Endothelial cell of umbilical vein (primary cell): ENCODE data around the gene PIK3R1. TPM values are rescaled to one million over a fixed set of nuclear protein-coding genes. Genes with fewer than 3 reads are reported as not detected.

Experiments
- BruUV-seq: library from RNA; stranded (reverse); fragments of 400-500 nt; replicated peaks from 2 replicates; lab custom pipeline; 2021; lab: Mats Ljungman, UMichigan
- CTCF ChIA-PET: fragments of 300-600, 350-600 bp; sonication (Branson Sonifier 250); formaldehyde crosslinking; loops from one replicate; lab custom pipeline; 2021; ENCODE audit warnings: antibody characterized with exemption, inconsistent platforms; lab: Charles Lee
- POLR2A ChIA-PET: fragments of 300-600, 350-600 bp; sonication (Branson Sonifier 250); formaldehyde crosslinking; loops from one replicate; lab custom pipeline; 2021; ENCODE audit warnings: antibody characterized with exemption, inconsistent platforms; lab: Charles Lee
- DNase-seq: peaks from one replicate; pipeline ENCODE4 v3.0.0-alpha.2; 2011; ENCODE audit warnings: low read depth, low spot score
- FAIRE-seq: peaks from 2 replicates; lab custom pipeline; 2011; peaks lifted over from hg19 to GRCh38; lab: Jason Lieb, UNC
- H2AFZ ChIP-seq: 2 replicates; pipeline ENCODE4 v1.6.0; 2012; ENCODE audit warnings: low read depth, low read length, control low read depth, inconsistent platforms
- H3K27ac ChIP-seq: 2 replicates; pipeline ENCODE4 v1.5.1; 2011; ENCODE audit warnings: low read depth, mild to moderate bottlenecking, control low read depth, low read length, moderate library complexity; ENCODE audit not compliant: insufficient read depth
- H3K27me3 ChIP-seq, 2 experiments: 2 replicates each; pipeline versions ENCODE4 v1.6.0 to v1.6.1; 2011; ENCODE audit warnings: low read length in 2 of 2, mixed read lengths in 1 of 2; ENCODE audit not compliant: control insufficient read depth in 2 of 2, insufficient read depth in 2 of 2
- H3K36me3 ChIP-seq, 2 experiments: 2 replicates in 1 of 2; 3 replicates in 1 of 2; pipeline ENCODE4 v1.5.1; 2011; ENCODE audit warnings: low read length in 2 of 2, mild to moderate bottlenecking in 1 of 2, moderate library complexity in 1 of 2; ENCODE audit not compliant: control insufficient read depth in 2 of 2, insufficient read depth in 2 of 2; ENCODE audit errors: extremely low read depth in 1 of 2
- H3K4me1 ChIP-seq: 3 replicates; pipeline ENCODE4 v1.5.1; 2011; ENCODE audit warnings: mild to moderate bottlenecking, low read length; ENCODE audit not compliant: control insufficient read depth, insufficient read depth; ENCODE audit errors: extremely low read depth
- H3K4me2 ChIP-seq: 2 replicates; pipeline ENCODE4 v1.6.1; 2011; ENCODE audit warnings: low read length, control low read depth, mixed read lengths; ENCODE audit not compliant: insufficient read depth
- H3K4me3 ChIP-seq, 3 experiments: fragments of 200-600 bp in 1 of 3; sonication (generic), shearing (Covaris generic) in 1 of 3; replicated peaks in 1 of 3; 2 replicates each; pipeline ENCODE4 v1.5.1; 2011 to 2016; ENCODE audit warnings: control low read depth in 3 of 3, low read length in 3 of 3, mild to moderate bottlenecking in 2 of 3, inconsistent platforms in 1 of 3, low read depth in 1 of 3, moderate library complexity in 1 of 3; ENCODE audit not compliant: insufficient read depth in 1 of 3
- H3K79me2 ChIP-seq: 2 replicates; pipeline ENCODE4 v1.6.0; 2012; ENCODE audit warnings: low read length, inconsistent platforms; ENCODE audit not compliant: control insufficient read depth, insufficient read depth
- H3K9ac ChIP-seq: replicated peaks from 2 replicates; pipeline ENCODE3; 2011; ENCODE audit warnings: low read length, control low read depth; ENCODE audit not compliant: insufficient read depth; ENCODE audit errors: extremely low read depth
- H3K9me1 ChIP-seq: replicated peaks from 3 replicates; pipeline ENCODE4 v1.6.0; 2011; ENCODE audit warnings: mild to moderate bottlenecking, low read length; ENCODE audit not compliant: control insufficient read depth, insufficient read depth; ENCODE audit errors: extremely low read depth
- H3K9me3 ChIP-seq: replicated peaks from 2 replicates; pipeline ENCODE4 v1.5.1; 2012; ENCODE audit warnings: low read length, inconsistent platforms; ENCODE audit not compliant: control insufficient read depth, insufficient read depth
- H4K20me1 ChIP-seq: replicated peaks from 2 replicates; pipeline ENCODE3; 2011; ENCODE audit warnings: mild to moderate bottlenecking, low read length; ENCODE audit not compliant: control insufficient read depth, insufficient read depth; ENCODE audit errors: extremely low read depth
- FOS ChIP-seq: IDR thresholded peaks from 2 replicates; pipeline ENCODE4 v1.6.1; 2011; ENCODE audit warnings: mild to moderate bottlenecking, low read length, moderate library complexity, borderline replicate concordance; ENCODE audit not compliant: insufficient read depth
- GATA2 ChIP-seq: IDR thresholded peaks from 2 replicates; pipeline ENCODE4 v1.7.0; 2011; ENCODE audit warnings: low read depth, mild to moderate bottlenecking, moderate library complexity, mixed read lengths, low read length; ENCODE audit not compliant: insufficient read length, insufficient read depth
- MYC ChIP-seq: IDR thresholded peaks from one replicate; pipeline ENCODE4 v1.6.1; 2011; ENCODE audit warnings: mild to moderate bottlenecking, low read depth, low read length
- POLR2A ChIP-seq: IDR thresholded peaks from 2 replicates; pipeline ENCODE4 v1.6.1; 2012; ENCODE audit warnings: low read depth, mild to moderate bottlenecking, control low read depth, low read length
- dilution Hi-C: fragments of 300-500 bp; cut with MboI; formaldehyde crosslinking; loops from one replicate; pipeline ENCODE4 v1.15.0; 2019; ENCODE audit warnings: low sequenced_read_pairs; ENCODE audit not compliant: extremely low pct_ligation_motif_present
- intact Hi-C: fragments of 100-400 bp; cut with micrococcal nuclease; formaldehyde crosslinking; loops from one replicate; pipeline ENCODE4 v1.10.0; 2022
- polyA plus RNA-seq, 4 experiments: library from polyadenylated mRNA; depleted of rRNA in 3 of 4; stranded (reverse) in 3 of 4; unstranded in 1 of 4; fragments of >200 nt; gene quantifications; 2 replicates each; pipeline versions ENCODE4 v1.2.1 to v1.2.3, GENCODE V29; 2011 to 2012; ENCODE audit warnings: missing spikeins in 1 of 4
- total RNA-seq: library from RNA; stranded (reverse); gene quantifications from 2 replicates; pipeline ENCODE4 v1.2.3, GENCODE V29; 2021
- TF ChIP-seq, protein P1 (sequence below), 2 donors: IDR thresholded peaks; 1 replicate in 1 of 2; 2 replicates in 1 of 2; pipeline ENCODE4 v1.5.1; 2011; ENCODE audit warnings: low read length in 2 of 2, mild to moderate bottlenecking in 2 of 2, moderate library complexity in 2 of 2, control low read depth in 1 of 2, inconsistent platforms in 1 of 2, low read depth in 1 of 2; ENCODE audit not compliant: insufficient read depth in 1 of 2; ENCODE audit errors: extremely low read depth in 1 of 2

PIK3R1 gene
- total and polyA plus RNA-seq, 2 donors (not counting 3 experiments of a cell fraction or from before 2014, with no cell fraction given): 2.8 to 30.0 TPM

- ChIA-PET POLR2A (no interaction called here), CTCF (interaction anchor here (5.9 kb wide), 1 partner anchor 178 kb away, joined by 164 read pairs; no protein-coding TSS in a partner anchor)
- Histone ChIP-seq H2AFZ (no peak overlapping the region), H3K79me2 (no peaks in the 10 kb centered on the region), H3K4me2 (no peak overlapping the region), H3K4me3 (no peak overlapping the region), H3K27me3 (no peaks in the 10 kb centered on the region), H3K9ac (no peak overlapping the region), H3K36me3 (peaks cover 15 to 18% of the 10 kb centered on the region in 2 experiments), H3K9me1 (no peaks in the 10 kb centered on the region), H3K27ac (no peak overlapping the region), H3K4me1 (peaks cover 6% of the 10 kb centered on the region), H4K20me1 (no peaks in the 10 kb centered on the region), H3K9me3 (no peaks in the 10 kb centered on the region)
- no peak for TF ChIP-seq MYC
- no peak for TF ChIP-seq FOS
- TF ChIP-seq POLR2A: no peak
- TF ChIP-seq GATA2: no peak
- TF ChIP-seq, protein P1, sequence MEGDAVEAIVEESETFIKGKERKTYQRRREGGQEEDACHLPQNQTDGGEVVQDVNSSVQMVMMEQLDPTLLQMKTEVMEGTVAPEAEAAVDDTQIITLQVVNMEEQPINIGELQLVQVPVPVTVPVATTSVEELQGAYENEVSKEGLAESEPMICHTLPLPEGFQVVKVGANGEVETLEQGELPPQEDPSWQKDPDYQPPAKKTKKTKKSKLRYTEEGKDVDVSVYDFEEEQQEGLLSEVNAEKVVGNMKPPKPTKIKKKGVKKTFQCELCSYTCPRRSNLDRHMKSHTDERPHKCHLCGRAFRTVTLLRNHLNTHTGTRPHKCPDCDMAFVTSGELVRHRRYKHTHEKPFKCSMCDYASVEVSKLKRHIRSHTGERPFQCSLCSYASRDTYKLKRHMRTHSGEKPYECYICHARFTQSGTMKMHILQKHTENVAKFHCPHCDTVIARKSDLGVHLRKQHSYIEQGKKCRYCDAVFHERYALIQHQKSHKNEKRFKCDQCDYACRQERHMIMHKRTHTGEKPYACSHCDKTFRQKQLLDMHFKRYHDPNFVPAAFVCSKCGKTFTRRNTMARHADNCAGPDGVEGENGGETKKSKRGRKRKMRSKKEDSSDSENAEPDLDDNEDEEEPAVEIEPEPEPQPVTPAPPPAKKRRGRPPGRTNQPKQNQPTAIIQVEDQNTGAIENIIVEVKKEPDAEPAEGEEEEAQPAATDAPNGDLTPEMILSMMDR (IDR thresholded peaks at IDR 0.05; ENCODE audit: extremely low read depth in 1 of 2, insufficient read depth in 1 of 2, low read depth in 1 of 2, low read length in 2 of 2): no peak
- intact Hi-C loops (no loop called here), dilution Hi-C loops (no loop called here)
- no peak for FAIRE-seq
- BruUV-seq: no TSS peak
- no peak for DNase-seq
Measured at GRCh38 chr5:68283766-68284165, 68.2 kb downstream of the PIK3R1 start.
